Measurements from ENCODE around the gene TRIM9. TPM values are rescaled to one million over a fixed set of nuclear protein-coding genes. Genes with fewer than 3 reads are reported as not detected.

The TRIM9 gene
- total and polyA plus RNA-seq, 9 of the 15 experiments (the other 6 are each of a cell fraction or from before 2014, with no cell fraction given) = 0.03 to 0.15 (median 0.04) TPM; not detected in 4

DNA sequence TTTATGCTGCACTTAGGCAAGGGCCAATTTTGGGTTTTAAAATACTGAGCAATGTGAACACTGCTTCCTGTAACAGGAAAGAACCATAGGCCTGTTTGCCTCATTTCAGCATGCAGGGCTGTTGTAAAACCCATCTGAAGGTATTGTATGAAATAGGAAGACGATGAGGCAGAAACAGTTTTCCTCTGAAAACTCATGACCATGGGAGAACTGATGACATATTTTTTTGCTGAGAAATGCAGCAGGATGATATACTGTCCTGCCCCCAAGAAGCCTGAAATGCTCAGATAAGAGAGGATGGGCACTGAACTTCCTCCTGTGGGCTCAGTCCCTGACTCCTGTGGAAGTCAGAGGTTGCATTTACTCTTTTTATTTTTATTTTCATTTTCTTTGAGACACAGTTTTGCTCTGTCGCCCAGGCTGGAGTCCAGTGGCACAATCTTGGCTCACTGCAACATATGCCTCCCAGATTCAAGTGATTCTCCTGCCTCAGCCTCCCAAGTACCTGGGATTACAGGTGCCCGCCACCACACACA is 168.0 kb downstream of the TRIM9 start:
- peak overlapping the region; percentile 60 for H3K4me2 ChIP-seq (ENCODE audit: insufficient read depth, low read length)
- ChIA-PET POLR2A (no interaction called here), CTCF (ENCODE audit: low intra/inter-chr PET ratio) (no interaction called here)
- H3K4me1 ChIP-seq (replicated peaks in 1 of 2; ENCODE audit: control insufficient read depth in 2 of 2, insufficient read depth in 2 of 2, low read length in 2 of 2) = peaks cover 7 to 27% of the 10 kb centered on the region in 2 experiments; a peak in 4 of 5 replicates
- peaks cover 26% of the 10 kb centered on the region; the same call in 2 of the 3 replicates for H3K36me3 ChIP-seq (ENCODE audit: control insufficient read depth, insufficient read depth, low read length)
- ATAC-seq (peak; percentile 91), DNase-seq (ENCODE audit: extremely low read depth in 1 of 4, low spot score in 3 of 4) (peak; percentile 15 to 76 (median 42)), FAIRE-seq (peak; percentile 87)
- H3K9me3 ChIP-seq (replicated peaks; ENCODE audit: control insufficient read depth, insufficient read depth, low read depth, low read length) = no peaks in the 10 kb centered on the region
- peaks cover 3% of the 10 kb centered on the region for H3K9me1 ChIP-seq (ENCODE audit: control insufficient read depth, insufficient read depth, low read length)
- no peaks in the 10 kb centered on the region for H3K27me3 ChIP-seq (ENCODE audit: control insufficient read depth in 2 of 2, insufficient read depth in 2 of 2, low read length in 2 of 2)
- no peaks in the 10 kb centered on the region for H3K79me2 ChIP-seq (ENCODE audit: control insufficient read depth, insufficient read depth, low read length)
- no peak overlapping the region for H3K4me3 ChIP-seq
- no peaks in the 10 kb centered on the region for H4K20me1 ChIP-seq (replicated peaks; ENCODE audit: control insufficient read depth, insufficient read depth, low read length)
- intact Hi-C loops (cut with micrococcal nuclease) = no loop called here
- BruUV-seq (replicated peaks) = no TSS peak
- H3K27ac ChIP-seq (ENCODE audit: extremely low read depth, low read depth, low read length) = peak overlapping the region; percentile 85
- peak overlapping the region; percentile 76 for H2AFZ ChIP-seq (ENCODE audit: low read depth, low read length)
- H3K9ac ChIP-seq (ENCODE audit: insufficient read depth in 1 of 2, low read depth in 2 of 2, low read length in 2 of 2) = peak overlapping the region in 1 of 2 experiments; percentile 57; a peak in 2 of 4 replicates
- WGBS (ENCODE audit: insufficient coverage, low coverage, missing lambda C conversion rate) = 36% methylated on average over 3 of the region's 3 CpGs
- in situ Hi-C loops (cut with MboI) = no loop called here
- TF ChIP-seq MEF2D (tag; conservative IDR thresholded peaks at IDR 0.05; ENCODE audit: low read depth) (no peak), ZKSCAN8 (CRISPR knock-in tag; IDR thresholded peaks at IDR 0.05) (peak; percentile 49; the same call in 1 of the 2 replicates), BACH1 (tag; IDR thresholded peaks at IDR 0.05) (peak; percentile 57; the same call in 1 of the 2 replicates), TEAD1 (CRISPR knock-in tag; IDR thresholded peaks at IDR 0.05) (0 out of 4 replicates have a peak, but pooled peaks of 1 of the 2 experiments have one; percentile 43), MBD2 (IDR thresholded peaks at IDR 0.05; ENCODE audit: borderline replicate concordance, low read depth) (0 out of 2 replicates have a peak, but pooled peaks have one; percentile 26), EP300 (IDR thresholded peaks at IDR 0.05; ENCODE audit: low read length) (peak; percentile 88), SIN3A (IDR thresholded peaks at IDR 0.05; ENCODE audit: borderline replicate concordance in 2 of 2, control insufficient read depth in 1 of 2, low read depth in 2 of 2, low read length in 2 of 2) (no peak), CEBPB (tag; IDR thresholded peaks at IDR 0.05) (peak; percentile 54; the same call in 1 of the 2 replicates), LEF1 (IDR thresholded peaks at IDR 0.05) (peak; percentile 70; the same call in 1 of the 2 replicates), GTF2E2 (tag; IDR thresholded peaks at IDR 0.05) (peak; percentile 57; the same call in 1 of the 2 replicates), SPI1 (IDR thresholded peaks at IDR 0.05; ENCODE audit: borderline replicate concordance, low read depth, low read length) (0 out of 2 replicates have a peak, but pooled peaks have one; percentile 41), EWSR1 (IDR thresholded peaks at IDR 0.05; ENCODE audit: borderline replicate concordance, low read depth, partially characterized antibody) (no peak)
- TF ChIP-seq, protein P1, sequence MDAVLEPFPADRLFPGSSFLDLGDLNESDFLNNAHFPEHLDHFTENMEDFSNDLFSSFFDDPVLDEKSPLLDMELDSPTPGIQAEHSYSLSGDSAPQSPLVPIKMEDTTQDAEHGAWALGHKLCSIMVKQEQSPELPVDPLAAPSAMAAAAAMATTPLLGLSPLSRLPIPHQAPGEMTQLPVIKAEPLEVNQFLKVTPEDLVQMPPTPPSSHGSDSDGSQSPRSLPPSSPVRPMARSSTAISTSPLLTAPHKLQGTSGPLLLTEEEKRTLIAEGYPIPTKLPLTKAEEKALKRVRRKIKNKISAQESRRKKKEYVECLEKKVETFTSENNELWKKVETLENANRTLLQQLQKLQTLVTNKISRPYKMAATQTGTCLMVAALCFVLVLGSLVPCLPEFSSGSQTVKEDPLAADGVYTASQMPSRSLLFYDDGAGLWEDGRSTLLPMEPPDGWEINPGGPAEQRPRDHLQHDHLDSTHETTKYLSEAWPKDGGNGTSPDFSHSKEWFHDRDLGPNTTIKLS (IDR thresholded peaks at IDR 0.05; ENCODE audit: borderline replicate concordance, low read depth) = no peak
- TF ChIP-seq, protein P2, sequence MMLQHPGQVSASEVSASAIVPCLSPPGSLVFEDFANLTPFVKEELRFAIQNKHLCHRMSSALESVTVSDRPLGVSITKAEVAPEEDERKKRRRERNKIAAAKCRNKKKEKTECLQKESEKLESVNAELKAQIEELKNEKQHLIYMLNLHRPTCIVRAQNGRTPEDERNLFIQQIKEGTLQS (IDR thresholded peaks at IDR 0.05) = peak; percentile 61; the same call in 1 of the 2 replicates
- TF ChIP-seq, protein P2 (CRISPR knock-in tag; conservative IDR thresholded peaks at IDR 0.05) = no peak
- TF ChIP-seq, protein P3, sequence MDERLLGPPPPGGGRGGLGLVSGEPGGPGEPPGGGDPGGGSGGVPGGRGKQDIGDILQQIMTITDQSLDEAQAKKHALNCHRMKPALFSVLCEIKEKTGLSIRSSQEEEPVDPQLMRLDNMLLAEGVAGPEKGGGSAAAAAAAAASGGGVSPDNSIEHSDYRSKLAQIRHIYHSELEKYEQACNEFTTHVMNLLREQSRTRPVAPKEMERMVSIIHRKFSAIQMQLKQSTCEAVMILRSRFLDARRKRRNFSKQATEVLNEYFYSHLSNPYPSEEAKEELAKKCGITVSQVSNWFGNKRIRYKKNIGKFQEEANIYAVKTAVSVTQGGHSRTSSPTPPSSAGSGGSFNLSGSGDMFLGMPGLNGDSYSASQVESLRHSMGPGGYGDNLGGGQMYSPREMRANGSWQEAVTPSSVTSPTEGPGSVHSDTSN (CRISPR knock-in tag; IDR thresholded peaks at IDR 0.05; ENCODE audit: low read depth) = peak; percentile 24; the same call in 1 of the 2 replicates
- TF ChIP-seq, protein P3 (tag; conservative IDR thresholded peaks at IDR 0.05; ENCODE audit: low read depth) = peak; percentile 95

All from K562 (cell line).